Ascending aorta (tissue), 2 donors: Measurements from ENCODE around the gene STAG1. TPM values are rescaled to one million over a fixed set of nuclear protein-coding genes. Genes with fewer than 3 reads are reported as not detected.

Source experiments
- DNase-seq, 2 donors: peaks; one replicate each; pipeline ENCODE4 v3.0.0-alpha.2; 2019; ENCODE audit warnings: low spot score in 2 of 2
- H3K27ac ChIP-seq, 2 donors: fragments of 200-600 bp; sonication (generic); one replicate each; pipeline ENCODE4 v1.5.1; 2016 to 2017; ENCODE audit warnings: mild to moderate bottlenecking in 1 of 2
- H3K27me3 ChIP-seq: fragments of 200-600 bp; sonication (generic); one replicate; pipeline ENCODE4 v1.5.1; 2017
- H3K36me3 ChIP-seq, 2 donors: fragments of 200-600 bp; sonication (generic); one replicate each; pipeline ENCODE4 v1.5.1; 2016
- H3K4me1 ChIP-seq, 2 donors: fragments of 200-600 bp; sonication (generic); one replicate each; pipeline ENCODE4 v1.5.1; 2016 to 2017; ENCODE audit warnings: mild to moderate bottlenecking in 1 of 2
- H3K4me3 ChIP-seq, 2 donors: fragments of 200-600 bp; sonication (generic); one replicate each; pipeline ENCODE4 v1.5.1; 2016 to 2017; ENCODE audit warnings: mild to moderate bottlenecking in 1 of 2
- H3K9me3 ChIP-seq, 2 donors: fragments of 200-600 bp; sonication (generic); one replicate each; pipeline ENCODE4 v1.5.1; 2016
- CTCF ChIP-seq, 3 experiments: fragments of 200-600 bp in 2 of 3; fragments of 450-650 bp in 1 of 3; sonication (generic) in 2 of 3; IDR thresholded peaks; one replicate each; pipeline ENCODE4 v1.5.1; 2016 to 2019; ENCODE audit warnings: antibody characterized with exemption in 3 of 3, mild to moderate bottlenecking in 1 of 3, moderate library complexity in 1 of 3
- intact Hi-C: fragments of 100-400 bp; cut with DNase I; formaldehyde crosslinking; loops from one replicate; pipeline ENCODE4 v1.15.1; 2023
- total RNA-seq: library from RNA; depleted of rRNA; stranded (reverse); fragments of >200 nt; gene quantifications from one replicate; pipeline ENCODE4 v1.1.0, GENCODE V29; 2016

The STAG1 gene
- total RNA-seq, 1 donor from 2014 or later = 27.2 TPM

GRCh38 chr3:136699271-136699828, 52.8 kb downstream of the STAG1 start:
- no peak for DNase-seq
- intact Hi-C loops = no loop called here

GRCh38 chr3:136698361-136698760, 53.8 kb downstream of the STAG1 start:
- H3K4me1 ChIP-seq = peaks cover 0 to 7% of the 10 kb centered on the region in 2 donors
- H3K4me3 ChIP-seq = no peak overlapping the region
- intact Hi-C loops = no loop called here
- no peak for DNase-seq
- TF ChIP-seq CTCF (IDR thresholded peaks at IDR 0.05) = no peak
- H3K36me3 ChIP-seq = no peaks in the 10 kb centered on the region
- no peaks in the 10 kb centered on the region for H3K27me3 ChIP-seq
- H3K9me3 ChIP-seq = no peaks in the 10 kb centered on the region
- H3K27ac ChIP-seq = no peak overlapping the region

More at GRCh38 chr3:136699271-136699828, 52.8 kb downstream of the STAG1 start:
- Histone ChIP-seq H3K27me3 (no peaks in the 10 kb centered on the region), H3K4me3 (no peak overlapping the region), H3K36me3 (no peaks in the 10 kb centered on the region), H3K27ac (no peak overlapping the region), H3K9me3 (no peaks in the 10 kb centered on the region), H3K4me1 (peaks cover 0 to 7% of the 10 kb centered on the region in 2 donors)
- TF ChIP-seq CTCF (IDR thresholded peaks at IDR 0.05) = no peak

GRCh38 chr3:136696797-136697196, 55.4 kb downstream of the STAG1 start:
- intact Hi-C loops = no loop called here
- no peak for DNase-seq
- Histone ChIP-seq H3K27me3 (no peaks in the 10 kb centered on the region), H3K36me3 (no peaks in the 10 kb centered on the region), H3K4me3 (no peak overlapping the region), H3K4me1 (peaks cover 0 to 7% of the 10 kb centered on the region in 2 donors), H3K9me3 (no peaks in the 10 kb centered on the region), H3K27ac (no peak overlapping the region)
- TF ChIP-seq CTCF (IDR thresholded peaks at IDR 0.05) = no peak

- Histone ChIP-seq H3K27me3 (no peaks in the 10 kb centered on the region), H3K4me1 (peaks cover 0 to 7% of the 10 kb centered on the region in 2 donors), H3K4me3 (no peak overlapping the region), H3K36me3 (no peaks in the 10 kb centered on the region), H3K27ac (no peak overlapping the region), H3K9me3 (no peaks in the 10 kb centered on the region)
- no peak for DNase-seq
- no peak for TF ChIP-seq CTCF (IDR thresholded peaks at IDR 0.05)
- intact Hi-C loops = no loop called here
These were observed 57.9 kb downstream of the STAG1 start for GRCh38 chr3:136694321-136694720.

- H3K36me3 ChIP-seq = no peaks in the 10 kb centered on the region
- H3K27me3 ChIP-seq = no peaks in the 10 kb centered on the region
- no peak for DNase-seq
- no peak overlapping the region for H3K4me3 ChIP-seq
- no peak for TF ChIP-seq CTCF (IDR thresholded peaks at IDR 0.05)
- no peak overlapping the region for H3K27ac ChIP-seq
- intact Hi-C loops = no loop called here
- no peaks in the 10 kb centered on the region for H3K4me1 ChIP-seq
- no peaks in the 10 kb centered on the region for H3K9me3 ChIP-seq
These were observed 61.6 kb downstream of the STAG1 start for GRCh38 chr3:136690599-136690998.

GRCh38 chr3:136685882-136686281, 66.3 kb downstream of the STAG1 start:
- no peak for TF ChIP-seq CTCF (IDR thresholded peaks at IDR 0.05)
- H3K27ac ChIP-seq = no peak overlapping the region
- intact Hi-C loops = no loop called here
- no peaks in the 10 kb centered on the region for H3K9me3 ChIP-seq
- no peaks in the 10 kb centered on the region for H3K27me3 ChIP-seq
- no peaks in the 10 kb centered on the region for H3K4me1 ChIP-seq
- DNase-seq = no peak
- no peaks in the 10 kb centered on the region for H3K36me3 ChIP-seq
- H3K4me3 ChIP-seq = no peak overlapping the region
